Peyer's patch (tissue), 4 donors: ENCODE data around the gene HNRNPU. TPM values are rescaled to one million over a fixed set of nuclear protein-coding genes. Genes with fewer than 3 reads are reported as not detected.
A peak's percentile ranks its signal among the peaks of the same experiment; 100 is the strongest.

ENCODE experiments used
- DNase-seq, 3 donors: peaks; one replicate each; pipeline ENCODE4 v3.0.0-alpha.2; 2017 to 2019
- H3K27ac ChIP-seq, 4 donors: fragments of 200-600 bp; sonication (generic); one replicate each; pipeline ENCODE4 v1.5.1; 2016 to 2019
- H3K27me3 ChIP-seq, 2 donors: fragments of 200-600 bp; sonication (generic); one replicate each; pipeline ENCODE4 v1.5.1; 2019
- H3K36me3 ChIP-seq, 3 donors: fragments of 200-600 bp; sonication (generic); one replicate each; pipeline ENCODE4 v1.5.1; 2016 to 2019
- H3K4me1 ChIP-seq, 4 donors: fragments of 200-600 bp; sonication (generic); one replicate each; pipeline ENCODE4 v1.5.1; 2016 to 2019
- H3K4me3 ChIP-seq, 4 donors: fragments of 200-600 bp; sonication (generic); 1 replicate in 3 of 4; 2 replicates in 1 of 4; pipeline ENCODE4 v1.5.1; 2016 to 2019; ENCODE audit warnings: mild to moderate bottlenecking in 1 of 4
- H3K9me3 ChIP-seq, 4 donors: fragments of 200-600 bp; sonication (generic); one replicate each; pipeline ENCODE4 v1.5.1; 2016 to 2019; ENCODE audit warnings: mild to moderate bottlenecking in 1 of 4
- POLR2A ChIP-seq, 2 donors: fragments of 450-650 bp; IDR thresholded peaks; one replicate each; pipeline ENCODE4 v1.5.1; 2017; ENCODE audit warnings: antibody characterized with exemption in 2 of 2, mild to moderate bottlenecking in 2 of 2, moderate library complexity in 2 of 2
- total RNA-seq, 4 donors: library from RNA; depleted of rRNA; stranded (reverse); fragments of >200 nt; gene quantifications; one replicate each; pipeline ENCODE4 v1.1.0, GENCODE V29; 2016
- TF ChIP-seq, protein P1 (sequence below), 6 experiments: fragments of 450-650 bp in 4 of 6; fragments of 200-600 bp in 2 of 6; sonication (generic) in 1 of 6; IDR thresholded peaks; one replicate each; pipeline ENCODE4 v1.5.1; 2017 to 2019; ENCODE audit warnings: antibody characterized with exemption in 6 of 6, mild to moderate bottlenecking in 3 of 6, moderate library complexity in 1 of 6

HNRNPU gene
- total RNA-seq, 4 donors from 2014 or later = 277 to 522 (median 324) TPM

DNA sequence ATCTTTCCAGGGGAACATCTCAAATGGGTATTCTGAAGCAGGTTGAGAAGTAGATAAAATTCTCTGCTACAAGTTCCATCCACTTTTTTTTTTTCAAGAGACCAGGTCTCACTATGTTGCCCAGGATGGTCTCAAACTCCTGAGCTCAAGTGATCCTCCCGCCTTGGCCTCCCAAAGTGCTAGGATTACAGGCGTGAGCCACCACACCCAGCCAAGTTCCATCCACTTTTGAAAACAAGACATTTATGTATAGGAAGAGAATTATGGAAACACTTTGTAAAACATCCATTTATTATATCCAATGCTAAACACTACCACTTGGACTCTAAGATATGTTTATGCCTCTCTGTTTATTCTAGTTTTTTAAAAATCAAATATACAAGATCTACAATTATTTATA is 13.4 kb downstream of the HNRNPU start:
- H3K9me3 ChIP-seq = no peaks in the 10 kb centered on the region
- no peak overlapping the region for H3K4me3 ChIP-seq
- peaks cover 0 to 79% (median 6%) of the 10 kb centered on the region in 3 donors for H3K36me3 ChIP-seq
- DNase-seq = no peak
- H3K27ac ChIP-seq = no peak overlapping the region
- peaks cover 0 to 23% (median 0%) of the 10 kb centered on the region in 4 donors for H3K4me1 ChIP-seq
- no peaks in the 10 kb centered on the region for H3K27me3 ChIP-seq
- TF ChIP-seq POLR2A (IDR thresholded peaks at IDR 0.05) = no peak
- TF ChIP-seq, protein P1, sequence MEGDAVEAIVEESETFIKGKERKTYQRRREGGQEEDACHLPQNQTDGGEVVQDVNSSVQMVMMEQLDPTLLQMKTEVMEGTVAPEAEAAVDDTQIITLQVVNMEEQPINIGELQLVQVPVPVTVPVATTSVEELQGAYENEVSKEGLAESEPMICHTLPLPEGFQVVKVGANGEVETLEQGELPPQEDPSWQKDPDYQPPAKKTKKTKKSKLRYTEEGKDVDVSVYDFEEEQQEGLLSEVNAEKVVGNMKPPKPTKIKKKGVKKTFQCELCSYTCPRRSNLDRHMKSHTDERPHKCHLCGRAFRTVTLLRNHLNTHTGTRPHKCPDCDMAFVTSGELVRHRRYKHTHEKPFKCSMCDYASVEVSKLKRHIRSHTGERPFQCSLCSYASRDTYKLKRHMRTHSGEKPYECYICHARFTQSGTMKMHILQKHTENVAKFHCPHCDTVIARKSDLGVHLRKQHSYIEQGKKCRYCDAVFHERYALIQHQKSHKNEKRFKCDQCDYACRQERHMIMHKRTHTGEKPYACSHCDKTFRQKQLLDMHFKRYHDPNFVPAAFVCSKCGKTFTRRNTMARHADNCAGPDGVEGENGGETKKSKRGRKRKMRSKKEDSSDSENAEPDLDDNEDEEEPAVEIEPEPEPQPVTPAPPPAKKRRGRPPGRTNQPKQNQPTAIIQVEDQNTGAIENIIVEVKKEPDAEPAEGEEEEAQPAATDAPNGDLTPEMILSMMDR (IDR thresholded peaks at IDR 0.05) = no peak

DNA sequence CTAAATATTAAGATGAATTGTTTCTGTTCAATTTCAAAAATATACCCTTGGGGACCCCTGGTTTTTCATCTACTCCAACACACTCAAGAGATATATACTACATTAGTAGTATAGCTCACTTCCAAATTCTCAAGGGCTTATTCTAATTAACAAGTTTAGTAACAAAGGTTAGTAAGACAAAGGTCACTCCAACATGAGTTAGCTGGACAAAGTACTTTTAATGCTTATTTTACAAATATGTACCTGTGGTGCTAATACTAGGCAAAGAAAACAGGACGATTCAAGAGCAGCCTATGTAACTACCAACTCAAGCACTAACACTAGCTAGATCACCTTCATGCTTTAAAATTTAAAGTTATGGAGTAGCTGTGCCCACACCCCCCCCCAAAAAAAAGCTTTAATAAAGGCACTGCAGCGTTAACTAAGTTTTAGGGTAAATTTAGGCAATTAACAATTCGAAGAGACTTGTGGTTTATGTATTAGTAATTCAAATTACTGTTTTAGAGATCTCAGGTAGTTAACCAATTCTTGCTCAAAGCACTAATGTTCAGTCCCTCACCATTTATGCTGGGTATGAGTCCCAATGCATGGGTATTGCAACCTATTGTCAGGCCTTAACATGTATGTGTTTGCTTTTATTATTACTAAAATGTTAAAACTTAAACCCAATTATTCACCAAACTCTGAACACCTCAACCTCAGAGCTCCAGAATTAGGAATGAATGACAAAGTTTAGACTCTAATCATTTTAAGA is 14.1 kb downstream of the HNRNPU start:
- DNase-seq = no peak
- TF ChIP-seq, protein P1 (IDR thresholded peaks at IDR 0.05) = no peak
- TF ChIP-seq POLR2A (IDR thresholded peaks at IDR 0.05) = no peak
- Histone ChIP-seq H3K4me3 (no peak overlapping the region), H3K9me3 (no peaks in the 10 kb centered on the region), H3K27me3 (no peaks in the 10 kb centered on the region), H3K4me1 (peaks cover 0 to 23% (median 0%) of the 10 kb centered on the region in 4 donors), H3K27ac (peak overlapping the region in 1 of 4 donors; percentile 20), H3K36me3 (peaks cover 0 to 79% (median 6%) of the 10 kb centered on the region in 3 donors)

DNA sequence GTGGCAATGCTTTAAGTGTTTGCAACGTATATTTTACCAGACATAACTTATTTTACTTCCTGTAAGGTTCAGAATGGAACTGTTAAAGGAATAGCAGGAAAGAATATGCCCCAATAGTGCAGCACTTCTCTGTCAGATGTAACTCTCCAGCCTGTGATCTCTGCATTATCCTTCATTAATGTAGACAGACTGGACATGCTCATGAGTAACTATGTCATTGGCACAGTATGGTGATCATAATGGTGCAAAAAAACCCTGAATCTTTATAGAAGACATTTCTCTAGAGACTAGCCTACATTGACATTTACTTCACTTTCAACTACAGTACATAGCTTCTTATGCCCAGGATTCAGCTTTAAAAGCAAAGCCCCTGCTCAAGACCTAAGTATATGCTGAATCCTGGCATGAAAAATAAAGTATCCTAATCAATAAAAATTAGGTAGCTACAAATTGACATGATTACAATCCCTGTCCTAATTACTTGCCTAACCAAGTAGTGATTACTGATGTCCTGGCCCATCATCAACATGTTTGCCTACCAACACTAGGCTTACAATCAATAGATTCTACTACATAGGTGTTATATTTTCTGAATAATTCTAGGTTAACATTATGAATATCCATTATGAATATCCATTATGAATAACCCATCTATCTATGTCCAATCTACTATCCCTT is 15.0 kb downstream of the HNRNPU start:
- Histone ChIP-seq H3K36me3 (peaks cover 0 to 79% (median 6%) of the 10 kb centered on the region in 3 donors), H3K27me3 (no peaks in the 10 kb centered on the region), H3K9me3 (no peaks in the 10 kb centered on the region), H3K27ac (peak overlapping the region in 1 of 4 donors; percentile 20), H3K4me3 (no peak overlapping the region), H3K4me1 (peaks cover 0 to 23% (median 0%) of the 10 kb centered on the region in 4 donors)
- DNase-seq = no peak
- no peak for TF ChIP-seq POLR2A (IDR thresholded peaks at IDR 0.05)
- TF ChIP-seq, protein P1 (IDR thresholded peaks at IDR 0.05) = no peak

DNA sequence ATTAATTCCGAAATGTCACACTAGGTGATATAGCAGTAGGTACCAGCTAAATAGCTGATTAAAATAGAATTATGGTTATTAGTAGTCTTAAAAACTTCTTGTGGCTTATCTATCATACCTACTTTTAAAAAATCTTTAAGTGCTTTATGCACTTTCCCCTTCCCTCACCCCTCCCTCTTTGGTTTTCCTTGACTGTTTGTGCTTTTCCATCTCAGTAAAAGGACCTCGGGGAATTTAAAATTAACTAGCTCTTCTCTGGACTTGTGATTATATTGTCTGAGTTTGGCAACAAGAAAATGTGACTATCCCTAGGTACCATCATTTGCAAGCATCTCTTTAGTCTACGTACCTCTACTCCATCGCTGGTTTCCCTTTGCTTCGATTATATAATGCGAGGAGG is 17.7 kb downstream of the HNRNPU start:
- Histone ChIP-seq H3K36me3 (peaks cover 0 to 80% (median 0%) of the 10 kb centered on the region in 3 donors), H3K27ac (no peak overlapping the region), H3K27me3 (no peaks in the 10 kb centered on the region), H3K4me3 (no peak overlapping the region), H3K9me3 (no peaks in the 10 kb centered on the region), H3K4me1 (peaks cover 0 to 17% (median 1%) of the 10 kb centered on the region in 4 donors)
- TF ChIP-seq, protein P1 (IDR thresholded peaks at IDR 0.05) = no peak
- no peak for DNase-seq

DNA sequence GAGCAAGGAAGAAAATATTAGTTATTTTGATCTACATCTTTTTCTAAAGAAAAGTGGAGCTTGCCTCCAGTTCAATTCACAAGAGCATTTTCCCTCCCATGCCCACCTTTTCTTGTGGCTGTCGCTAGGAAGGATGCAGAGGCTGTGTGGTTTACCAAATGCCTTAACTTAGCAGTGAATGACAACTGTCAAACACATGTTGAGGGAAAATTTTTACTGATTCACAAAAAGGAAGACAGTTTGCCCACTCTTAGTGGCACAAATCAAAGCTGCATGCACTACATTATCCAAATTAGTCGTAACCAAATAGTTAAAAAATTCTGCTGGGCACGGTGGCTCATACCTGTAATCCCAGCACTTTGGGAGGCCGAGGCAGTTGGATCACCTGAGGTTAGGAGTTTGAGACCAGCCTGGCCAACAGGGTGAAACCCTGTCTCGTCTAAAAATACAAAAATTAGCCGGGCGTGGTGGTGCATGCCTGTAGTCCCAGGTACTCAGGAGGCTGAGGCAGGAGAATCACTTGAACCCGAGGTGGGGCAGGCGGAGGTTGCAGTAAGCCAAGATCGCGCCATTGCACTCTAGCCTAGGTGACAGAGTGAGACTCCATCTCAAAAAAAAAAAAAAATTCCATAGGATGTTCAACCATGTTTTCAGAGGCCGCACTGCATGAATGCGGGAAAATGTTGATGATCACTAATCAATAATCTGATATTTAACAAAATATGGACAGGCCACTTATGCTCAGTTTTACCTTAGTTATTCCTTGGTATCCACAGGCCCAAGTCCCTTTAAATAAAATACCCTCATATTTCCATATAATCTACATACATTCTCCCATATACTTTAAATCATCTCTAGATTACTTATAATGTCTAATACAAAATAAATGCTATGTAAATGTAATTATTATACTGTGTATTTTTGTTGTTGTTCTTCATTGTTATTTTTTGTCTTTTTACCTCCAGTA is 19.9 kb downstream of the HNRNPU start:
- Histone ChIP-seq H3K4me3 (no peak overlapping the region), H3K9me3 (no peaks in the 10 kb centered on the region), H3K36me3 (peaks cover 0 to 77% (median 0%) of the 10 kb centered on the region in 3 donors), H3K27me3 (no peaks in the 10 kb centered on the region), H3K4me1 (peaks cover 0 to 25% (median 2%) of the 10 kb centered on the region in 4 donors), H3K27ac (no peak overlapping the region)
- DNase-seq = no peak
- TF ChIP-seq, protein P1 (IDR thresholded peaks at IDR 0.05) = no peak
- TF ChIP-seq POLR2A (IDR thresholded peaks at IDR 0.05) = no peak
